A549 (cell line): Measurements from ENCODE around the gene CRYBA1.

ENCODE experiments used
- BHLHE40 ChIP-seq: IDR thresholded peaks from 2 replicates; pipeline ENCODE4 v1.6.1; 2012; ENCODE audit warnings: low read depth, low read length, inconsistent platforms
- CEBPB ChIP-seq, 2 experiments: fragments of >200 bp in 1 of 2; sonication (Bioruptor Twin) in 1 of 2; formaldehyde crosslinking in 1 of 2; IDR thresholded peaks; 2 replicates each; pipeline ENCODE4 v1.6.1; 2012 to 2016
- KDM1A ChIP-seq: fragments of 200-600 bp; sonication (generic); IDR thresholded peaks from 2 replicates; pipeline ENCODE4 v1.6.1; 2016; ENCODE audit warnings: low read depth, mild to moderate bottlenecking
- POLR2A ChIP-seq: IDR thresholded peaks from 2 replicates; pipeline ENCODE4 v1.6.1; 2012; ENCODE audit warnings: mild to moderate bottlenecking, low read length
- RCOR1 ChIP-seq: fragments of 150-350 bp; IDR thresholded peaks from 2 replicates; pipeline ENCODE4 v1.6.1; 2014; ENCODE audit warnings: antibody characterized with exemption, low read length, low read depth
- TF ChIP-seq, protein P1 (sequence below): fragments of >200 bp; sonication (Bioruptor Twin); formaldehyde crosslinking; IDR thresholded peaks from 3 replicates; pipeline ENCODE4 v1.5.1; 2016
- TF ChIP-seq, protein P2 (sequence below): fragments of 150-350 bp; IDR thresholded peaks from 2 replicates; pipeline ENCODE4 v1.6.1; 2014; ENCODE audit warnings: low read depth, mild to moderate bottlenecking, low read length
- TF ChIP-seq, protein P3 (sequence below): fragments of 250-450 bp; sonication (Bioruptor Pico); IDR thresholded peaks from 2 replicates; pipeline ENCODE4 v1.5.0; 2021; ENCODE audit warnings: mild to moderate bottlenecking, moderate library complexity, borderline replicate concordance

DNA sequence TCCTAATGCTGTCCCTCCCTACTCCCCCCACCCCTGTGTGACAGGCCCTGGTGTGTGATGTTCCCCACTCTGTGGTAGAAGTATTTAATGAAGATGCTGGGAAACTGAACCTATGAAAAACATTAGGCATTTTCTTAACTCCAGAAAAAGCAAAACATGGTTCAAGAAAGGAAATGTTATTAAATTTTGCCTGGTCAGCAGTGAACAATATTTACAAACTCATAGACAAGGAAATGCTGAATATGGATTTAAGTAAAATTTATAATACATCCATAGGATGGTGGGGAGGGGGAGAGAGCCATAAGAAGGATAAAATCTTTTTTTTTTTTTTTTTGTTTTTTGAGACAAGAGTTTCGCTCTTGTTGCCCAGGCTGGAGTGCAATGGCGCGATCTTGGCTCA is 10.8 kb upstream of the CRYBA1 start:
- TF ChIP-seq BHLHE40: no peak
- TF ChIP-seq POLR2A: no peak
- TF ChIP-seq, protein P1, sequence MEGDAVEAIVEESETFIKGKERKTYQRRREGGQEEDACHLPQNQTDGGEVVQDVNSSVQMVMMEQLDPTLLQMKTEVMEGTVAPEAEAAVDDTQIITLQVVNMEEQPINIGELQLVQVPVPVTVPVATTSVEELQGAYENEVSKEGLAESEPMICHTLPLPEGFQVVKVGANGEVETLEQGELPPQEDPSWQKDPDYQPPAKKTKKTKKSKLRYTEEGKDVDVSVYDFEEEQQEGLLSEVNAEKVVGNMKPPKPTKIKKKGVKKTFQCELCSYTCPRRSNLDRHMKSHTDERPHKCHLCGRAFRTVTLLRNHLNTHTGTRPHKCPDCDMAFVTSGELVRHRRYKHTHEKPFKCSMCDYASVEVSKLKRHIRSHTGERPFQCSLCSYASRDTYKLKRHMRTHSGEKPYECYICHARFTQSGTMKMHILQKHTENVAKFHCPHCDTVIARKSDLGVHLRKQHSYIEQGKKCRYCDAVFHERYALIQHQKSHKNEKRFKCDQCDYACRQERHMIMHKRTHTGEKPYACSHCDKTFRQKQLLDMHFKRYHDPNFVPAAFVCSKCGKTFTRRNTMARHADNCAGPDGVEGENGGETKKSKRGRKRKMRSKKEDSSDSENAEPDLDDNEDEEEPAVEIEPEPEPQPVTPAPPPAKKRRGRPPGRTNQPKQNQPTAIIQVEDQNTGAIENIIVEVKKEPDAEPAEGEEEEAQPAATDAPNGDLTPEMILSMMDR: no peak
- TF ChIP-seq CEBPB (IDR thresholded peaks at IDR 0.05): no peak
- TF ChIP-seq, protein P2, sequence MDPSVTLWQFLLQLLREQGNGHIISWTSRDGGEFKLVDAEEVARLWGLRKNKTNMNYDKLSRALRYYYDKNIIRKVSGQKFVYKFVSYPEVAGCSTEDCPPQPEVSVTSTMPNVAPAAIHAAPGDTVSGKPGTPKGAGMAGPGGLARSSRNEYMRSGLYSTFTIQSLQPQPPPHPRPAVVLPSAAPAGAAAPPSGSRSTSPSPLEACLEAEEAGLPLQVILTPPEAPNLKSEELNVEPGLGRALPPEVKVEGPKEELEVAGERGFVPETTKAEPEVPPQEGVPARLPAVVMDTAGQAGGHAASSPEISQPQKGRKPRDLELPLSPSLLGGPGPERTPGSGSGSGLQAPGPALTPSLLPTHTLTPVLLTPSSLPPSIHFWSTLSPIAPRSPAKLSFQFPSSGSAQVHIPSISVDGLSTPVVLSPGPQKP: no peak
- TF ChIP-seq, protein P3, sequence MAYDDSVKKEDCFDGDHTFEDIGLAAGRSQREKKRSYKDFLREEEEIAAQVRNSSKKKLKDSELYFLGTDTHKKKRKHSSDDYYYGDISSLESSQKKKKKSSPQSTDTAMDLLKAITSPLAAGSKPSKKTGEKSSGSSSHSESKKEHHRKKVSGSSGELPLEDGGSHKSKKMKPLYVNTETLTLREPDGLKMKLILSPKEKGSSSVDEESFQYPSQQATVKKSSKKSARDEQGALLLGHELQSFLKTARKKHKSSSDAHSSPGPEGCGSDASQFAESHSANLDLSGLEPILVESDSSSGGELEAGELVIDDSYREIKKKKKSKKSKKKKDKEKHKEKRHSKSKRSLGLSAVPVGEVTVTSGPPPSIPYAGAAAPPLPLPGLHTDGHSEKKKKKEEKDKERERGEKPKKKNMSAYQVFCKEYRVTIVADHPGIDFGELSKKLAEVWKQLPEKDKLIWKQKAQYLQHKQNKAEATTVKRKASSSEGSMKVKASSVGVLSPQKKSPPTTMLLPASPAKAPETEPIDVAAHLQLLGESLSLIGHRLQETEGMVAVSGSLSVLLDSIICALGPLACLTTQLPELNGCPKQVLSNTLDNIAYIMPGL (CRISPR knock-in tag): no peak
- no peak for TF ChIP-seq RCOR1
- no peak for TF ChIP-seq KDM1A
